Measurements from ENCODE around the gene EPHB1.

Gene EPHB1

GRCh38 chr3:134911586-134912548 is 116.8 kb downstream of the EPHB1 start:
- no peak for DNase-seq (ENCODE audit: low read depth)

DNA sequence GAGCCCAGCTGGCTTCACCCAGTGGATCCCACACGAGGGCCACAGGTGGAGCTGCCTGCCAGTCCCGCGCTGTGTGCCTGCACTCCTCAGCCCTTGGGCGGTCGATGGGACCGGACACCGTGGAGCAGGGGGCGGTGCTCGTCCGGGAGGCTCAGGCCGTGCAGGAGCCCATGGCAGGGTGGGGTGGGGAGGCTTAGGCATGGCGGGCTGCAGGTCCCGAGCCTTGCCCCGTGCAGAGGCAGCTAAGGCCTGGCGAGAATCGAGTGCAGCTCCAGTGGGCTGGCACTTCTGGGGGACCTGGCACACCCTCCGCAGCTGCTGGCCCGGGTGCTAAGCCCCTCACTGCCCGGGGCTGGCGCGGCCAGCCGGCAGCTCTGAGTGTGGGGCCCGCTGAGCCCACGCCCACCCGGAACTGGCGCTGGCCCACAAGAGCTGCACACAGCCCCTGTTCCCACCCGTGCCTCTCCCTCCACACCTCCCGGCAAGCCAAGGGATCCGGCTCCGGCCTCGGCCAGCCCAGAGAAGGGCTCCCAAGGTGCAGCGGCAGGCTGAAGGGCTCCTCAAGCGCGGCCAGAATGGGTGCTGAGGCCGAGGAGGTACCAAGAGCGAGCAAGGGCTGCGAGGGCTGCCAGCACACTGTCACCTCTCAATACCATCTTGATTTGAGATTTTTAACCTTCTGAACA is 121.4 kb downstream of the EPHB1 start:
- DNase-seq (ENCODE audit: low read depth), result no peak

DNA sequence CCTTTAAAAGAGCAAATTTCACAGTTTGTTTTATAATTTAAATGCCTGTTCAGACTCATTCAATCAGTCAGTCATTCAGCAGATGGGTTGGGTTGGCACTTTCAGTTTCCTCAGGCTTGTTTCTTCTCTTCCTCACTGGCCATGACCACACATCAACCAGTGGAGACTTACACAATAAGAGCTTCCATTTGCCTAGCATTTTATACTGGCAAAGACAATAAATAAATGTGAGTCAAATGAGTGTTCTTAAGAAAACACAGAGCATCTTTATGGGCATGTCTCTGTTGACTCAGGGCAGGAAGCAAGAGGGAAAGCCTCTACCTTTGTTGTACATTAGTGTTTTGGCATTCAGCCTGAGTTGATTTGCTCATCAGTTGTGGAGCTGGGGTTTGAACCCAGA is 122.6 kb downstream of the EPHB1 start:
- DNase-seq (ENCODE audit: low read depth), result no peak

DNA sequence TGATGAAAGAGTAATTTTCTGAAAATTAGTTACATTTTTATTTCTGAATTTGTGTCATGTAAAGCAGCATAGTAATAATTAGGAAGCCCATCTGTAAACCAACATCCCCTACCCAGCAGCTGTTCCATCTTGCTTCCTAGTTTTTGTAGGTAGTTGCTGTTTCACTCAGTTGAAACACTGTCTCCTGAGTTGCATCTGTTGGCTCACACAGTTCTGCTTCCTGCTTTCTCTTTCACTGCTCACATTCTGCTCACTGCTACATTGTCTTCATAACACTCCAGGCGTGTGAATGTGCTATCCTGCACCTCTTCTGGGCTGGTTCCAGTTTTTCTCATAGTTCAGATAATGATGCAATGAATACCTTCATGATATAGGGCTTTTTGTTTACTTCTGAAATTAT is 123.4 kb downstream of the EPHB1 start:
- DNase-seq (ENCODE audit: low read depth), result no peak

- no peak for DNase-seq (ENCODE audit: low read depth)
Measured at GRCh38 chr3:134922101-134922500, 127.0 kb downstream of the EPHB1 start.

GRCh38 chr3:134922866-134923265 is 127.8 kb downstream of the EPHB1 start:
- no peak for DNase-seq (ENCODE audit: low read depth)

DNA sequence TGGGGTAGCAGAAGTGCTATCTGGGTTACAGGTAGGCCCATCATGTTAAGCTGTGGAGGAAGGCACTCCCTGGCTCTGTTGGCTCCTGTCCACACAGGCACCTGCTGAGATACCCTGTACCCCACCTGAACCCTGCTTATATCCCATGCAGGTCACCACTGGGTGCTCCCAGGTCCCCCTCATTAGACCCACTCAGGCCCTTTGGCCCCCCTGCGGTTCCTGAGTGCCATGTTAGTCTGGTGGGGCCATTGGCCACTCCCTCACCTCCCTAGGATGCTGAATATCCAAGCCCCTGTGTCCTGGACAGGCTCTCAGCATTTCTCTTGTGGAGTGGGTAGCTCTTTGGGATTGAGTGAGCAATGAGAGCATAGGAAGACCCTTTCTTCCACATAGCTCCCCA is 128.2 kb downstream of the EPHB1 start:
- no peak for DNase-seq (ENCODE audit: low read depth)

- no peak for DNase-seq (ENCODE audit: low read depth)
Measured at GRCh38 chr3:134927599-134927998, 132.5 kb downstream of the EPHB1 start.

- DNase-seq (ENCODE audit: low read depth), result no peak
Measured at GRCh38 chr3:134928392-134928791, 133.3 kb downstream of the EPHB1 start.

- DNase-seq (ENCODE audit: low read depth), result no peak
Measured at GRCh38 chr3:134928819-134929218, 133.8 kb downstream of the EPHB1 start.

GRCh38 chr3:134929976-134930375 is 134.9 kb downstream of the EPHB1 start:
- no peak for DNase-seq (ENCODE audit: low read depth)

- DNase-seq (ENCODE audit: low read depth), result no peak
Measured at GRCh38 chr3:134931045-134931785, 136.2 kb downstream of the EPHB1 start.

DNA sequence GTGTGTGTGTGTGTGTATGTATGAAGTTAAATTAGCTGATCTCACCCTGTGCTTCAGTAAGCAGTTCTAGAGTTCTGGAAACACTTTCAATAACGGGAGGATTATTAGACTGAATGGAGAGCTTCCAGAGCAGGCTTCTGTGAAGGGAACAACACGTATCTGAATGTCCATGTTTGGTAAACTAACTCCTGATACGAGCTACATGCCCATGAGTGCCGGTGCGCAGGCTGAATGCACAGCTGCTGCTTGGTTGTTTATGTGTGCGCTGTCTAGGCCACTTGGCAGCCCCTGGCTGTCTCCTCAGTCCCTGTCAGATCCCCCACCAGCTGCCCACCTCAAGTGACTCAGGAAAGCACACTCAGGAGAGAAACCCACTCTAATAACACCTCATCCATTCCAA is 137.0 kb downstream of the EPHB1 start:
- DNase-seq (ENCODE audit: low read depth), result no peak

GRCh38 chr3:134933997-134934396 is 138.9 kb downstream of the EPHB1 start:
- DNase-seq (ENCODE audit: low read depth), result no peak

DNA sequence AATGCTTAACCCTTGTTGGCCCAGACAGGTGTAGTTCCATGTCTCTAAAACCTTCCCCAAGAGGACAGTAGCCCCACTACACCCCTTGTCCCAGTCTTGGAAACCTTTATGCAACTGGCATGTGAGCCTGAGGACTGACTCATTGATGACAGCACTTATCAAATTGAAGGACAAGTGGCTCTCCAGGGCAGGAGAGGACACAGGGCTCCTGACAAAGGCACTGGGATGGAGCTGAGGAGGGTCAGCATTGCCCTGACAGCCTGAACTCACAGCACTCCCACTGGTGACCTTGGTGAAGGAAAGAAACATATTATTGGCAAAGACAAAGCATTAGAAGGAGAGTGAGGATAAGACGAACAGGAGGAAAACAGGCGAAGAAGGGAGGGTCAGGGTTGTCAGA is 139.9 kb downstream of the EPHB1 start:
- no peak for DNase-seq (ENCODE audit: low read depth)

- no peak for DNase-seq (ENCODE audit: low read depth)
Measured at GRCh38 chr3:134937256-134938028, 142.4 kb downstream of the EPHB1 start.

GRCh38 chr3:134938029-134938525 is 143.0 kb downstream of the EPHB1 start:
- no peak for DNase-seq (ENCODE audit: low read depth)

DNA sequence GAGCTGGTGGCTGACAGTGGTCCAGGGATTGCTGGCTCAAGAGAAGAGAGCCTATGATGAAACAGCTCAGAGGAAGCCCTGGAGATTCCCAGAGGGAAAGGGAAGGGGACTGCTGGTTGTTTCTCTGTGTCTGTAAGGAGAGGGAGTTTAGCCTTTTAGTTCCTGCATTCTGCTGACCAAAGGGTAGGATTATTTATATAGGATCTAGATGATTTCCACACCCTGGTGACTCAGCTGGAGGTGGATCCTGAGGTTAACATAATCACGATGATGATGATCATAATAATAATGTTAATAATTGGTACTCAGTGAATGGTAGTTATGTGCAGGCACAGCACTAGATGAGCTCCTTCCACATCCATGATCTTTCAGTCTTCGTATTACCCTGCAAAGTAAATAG is 144.9 kb downstream of the EPHB1 start:
- no peak for DNase-seq (ENCODE audit: low read depth)

DNA sequence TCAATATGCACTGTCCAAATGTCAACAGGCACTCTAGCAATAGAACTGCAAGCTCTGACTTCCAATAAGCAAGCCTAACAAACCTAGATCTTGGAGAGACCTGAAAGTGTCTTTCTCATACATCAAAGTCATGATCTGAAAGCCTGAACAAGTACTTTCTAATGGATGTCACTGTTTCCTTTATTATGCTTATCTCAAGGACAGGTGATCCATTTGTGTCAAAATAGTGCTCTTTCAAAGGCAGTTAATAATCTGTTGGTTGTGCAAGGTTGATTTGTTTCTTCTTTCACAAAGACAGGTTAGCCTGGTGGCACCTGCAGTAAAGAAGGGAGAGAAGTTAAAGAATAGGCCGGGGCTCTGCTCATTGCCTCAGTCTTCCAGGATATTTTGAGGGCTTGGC is 146.8 kb downstream of the EPHB1 start:
- no peak for DNase-seq (ENCODE audit: low read depth)

DNA sequence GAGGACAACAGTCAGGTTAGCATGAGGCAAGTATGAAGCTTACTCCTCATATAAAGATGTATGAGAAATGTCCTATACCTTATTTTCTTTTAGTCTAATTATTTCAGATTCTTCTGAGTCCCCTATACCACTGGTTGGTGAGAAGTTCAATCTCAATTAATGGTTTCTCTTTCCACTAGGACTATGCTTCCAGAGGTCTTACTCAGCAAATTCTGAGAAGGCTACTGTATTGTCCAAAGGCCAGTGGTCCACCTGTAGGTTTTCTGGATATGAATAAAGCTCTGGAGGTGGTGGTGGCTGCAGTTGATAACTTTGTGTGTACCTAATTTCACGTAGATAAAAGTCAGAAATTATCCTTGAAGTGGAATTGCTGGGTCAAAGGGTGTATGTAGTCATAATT is 149.4 kb downstream of the EPHB1 start:
- no peak for DNase-seq (ENCODE audit: low read depth)

DNA sequence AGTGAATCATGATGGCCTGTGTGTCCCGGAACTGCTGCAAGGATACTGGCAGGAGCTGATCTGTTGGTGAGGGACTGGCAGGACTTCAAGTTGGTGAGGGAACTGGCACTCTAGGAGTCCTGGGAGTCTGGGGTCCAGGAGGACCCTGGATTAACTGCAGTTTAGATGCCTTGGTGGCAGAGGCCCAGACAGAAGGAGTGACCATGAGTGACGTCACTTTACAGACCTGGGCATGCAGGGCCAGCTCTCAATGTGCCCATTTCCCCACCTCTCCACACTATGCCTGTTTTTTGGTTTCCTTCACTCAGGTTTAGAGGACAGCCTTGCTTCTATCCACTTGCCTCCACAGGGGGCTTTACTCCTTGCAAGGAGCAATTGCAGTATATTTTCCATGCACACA is 154.1 kb downstream of the EPHB1 start:
- no peak for DNase-seq (ENCODE audit: low read depth)

DNA sequence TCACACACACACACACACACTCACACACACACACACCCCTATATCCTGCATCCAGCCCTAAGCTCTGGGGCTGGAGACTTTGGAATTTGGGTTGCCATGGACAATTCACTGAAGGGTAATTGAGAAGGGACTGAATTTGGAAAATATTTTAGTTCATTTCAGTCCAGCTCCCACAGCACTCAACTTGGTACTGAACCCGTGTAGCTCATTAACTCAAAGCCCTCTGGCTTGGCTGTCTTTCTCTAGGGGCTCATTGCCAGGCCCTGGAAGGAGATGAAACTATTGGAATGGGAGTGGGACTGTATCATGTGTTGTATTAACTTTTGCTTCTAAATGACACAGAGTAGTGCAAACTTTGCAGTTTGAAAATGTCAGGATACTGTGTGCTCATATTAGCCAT is 157.3 kb downstream of the EPHB1 start:
- no peak for DNase-seq (ENCODE audit: low read depth)

Data from activated T-cell treated with anti-CD3 and anti-CD28 coated beads for 24 hours (primary cell).